Ovary (tissue), 9 donors: ENCODE results near the gene NFKBIZ. TPM values are rescaled to one million over a fixed set of nuclear protein-coding genes. Genes with fewer than 3 reads are reported as not detected.

Experiments used
- DNase-seq, 5 donors: peaks; one replicate each; pipeline ENCODE4 v3.0.0-alpha.2; 2019 to 2020
- H3K27ac ChIP-seq, 2 donors: fragments of 200-600 bp; one replicate each; pipeline versions ENCODE4 v1.5.1 to v1.8.0; 2019 to 2022
- H3K27me3 ChIP-seq: fragments of 200-600 bp; one replicate; pipeline ENCODE4 v1.8.0; 2022
- H3K36me3 ChIP-seq: fragments of 200-600 bp; sonication (generic); one replicate; pipeline ENCODE4 v1.5.1; 2019
- H3K4me1 ChIP-seq: one replicate; pipeline ENCODE4 v1.8.1; 2013; ENCODE audit warnings: mild to moderate bottlenecking, moderate library complexity; ENCODE audit not compliant: insufficient read depth
- H3K4me3 ChIP-seq: fragments of 200-600 bp; sonication (generic); one replicate; pipeline ENCODE4 v1.5.1; 2017
- H3K9me3 ChIP-seq, 2 donors: fragments of 200-600 bp in 1 of 2; sonication (generic) in 1 of 2; one replicate each; pipeline versions ENCODE4 v1.5.1 to v1.8.1; 2013 to 2019; ENCODE audit warnings: mild to moderate bottlenecking in 1 of 2, moderate library complexity in 1 of 2
- EP300 ChIP-seq: sonication (generic); formaldehyde crosslinking; IDR thresholded peaks from one replicate; pipeline ENCODE4 v1.6.1; 2017; ENCODE audit warnings: antibody characterized with exemption
- POLR2A ChIP-seq: fragments of 450-650 bp; IDR thresholded peaks from one replicate; pipeline ENCODE4 v1.6.1; 2017; ENCODE audit warnings: antibody characterized with exemption, mild to moderate bottlenecking, moderate library complexity
- WGBS, 3 donors: extraction: QIAGEN DNeasy Blood & Tissue Kit in 1 of 3; methylation state at CpG; one replicate each; pipeline versions ENCODE4 v1.1.5 to v1.1.7; 2013 to 2017; 5-methylcytosine and 5-hydroxymethylcytosine counted together
- intact Hi-C, 4 donors: fragments of 100-400 bp; cut with DNase I; formaldehyde crosslinking; loops; one replicate each; pipeline versions ENCODE4 v1.11.0 to v1.15.1; 2022 to 2023
- polyA plus RNA-seq, 2 donors: library from polyadenylated mRNA; stranded (reverse); fragments of 200-250 nt in 1 of 2; fragments of 350-450 nt in 1 of 2; fragmentation: Illumina TruSeq in 1 of 2; extraction: RNeasy Lipid Tissue Mini Kit (QIAGEN cat#74804) in 1 of 2; gene quantifications; one replicate each; pipeline ENCODE4 v1.2.3, GENCODE V29; 2013 to 2014
- total RNA-seq, 7 donors: library from RNA; depleted of rRNA in 2 of 7; stranded (reverse); fragments of >200 nt in 2 of 7; fragmentation: NEBNext Ultra II Directional in 3 of 7; extraction: Animal tissue kit (Norgen Biotek cat#: 25700) in 3 of 7; gene quantifications; one replicate each; pipeline versions ENCODE4 v1.1.0 to v1.2.4, GENCODE V29; 2016 to 2023
- TF ChIP-seq, protein P1 (sequence below), 3 donors: fragments of 450-650 bp in 2 of 3; fragments of 200-600 bp in 1 of 3; IDR thresholded peaks; one replicate each; pipeline versions ENCODE4 v1.5.1 to v1.8.0; 2016 to 2022; ENCODE audit warnings: antibody characterized with exemption in 3 of 3, mild to moderate bottlenecking in 1 of 3
- donor health status: DM: no; HTN: no; CAD: no; lungs with moderate emphysema.
- donor health status: DM: no; HTN: no; CAD: no.
- donor health status: Bipolar disorder and iron deficiency.
- donor health status: DM: yes; HTN: yes; CAD: no.
- donor health status: DM: no; HTN: no; CAD: no.
- donor health status: DM: yes; HTN: yes; CAD: no.

The NFKBIZ gene
- total and polyA plus RNA-seq, 9 donors: 7.5 to 194 (median 42.0) TPM

DNA sequence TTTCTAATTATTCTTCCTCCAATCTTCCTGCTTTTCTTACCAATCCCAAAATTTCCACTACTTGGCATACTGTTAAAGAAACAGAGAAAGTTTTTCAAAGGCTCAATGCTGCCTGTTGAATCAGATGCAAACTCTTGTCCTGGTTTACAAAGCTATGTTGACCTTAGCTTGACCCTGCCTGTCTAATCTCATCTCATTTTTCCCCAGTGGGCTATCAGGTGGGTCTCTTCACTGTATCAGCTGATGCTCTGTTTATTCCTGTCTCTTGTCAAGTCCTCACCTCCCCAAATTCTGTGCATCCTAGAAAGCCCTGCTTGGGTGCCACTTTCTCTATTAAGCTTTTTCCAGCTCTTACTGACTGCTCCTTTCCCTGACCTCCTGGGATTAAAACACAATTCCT is 18.2 kb downstream of the NFKBIZ start:
- H3K27ac ChIP-seq: no peak overlapping the region
- H3K9me3 ChIP-seq: no peaks in the 10 kb centered on the region
- no peaks in the 10 kb centered on the region for H3K36me3 ChIP-seq
- TF ChIP-seq, protein P1, sequence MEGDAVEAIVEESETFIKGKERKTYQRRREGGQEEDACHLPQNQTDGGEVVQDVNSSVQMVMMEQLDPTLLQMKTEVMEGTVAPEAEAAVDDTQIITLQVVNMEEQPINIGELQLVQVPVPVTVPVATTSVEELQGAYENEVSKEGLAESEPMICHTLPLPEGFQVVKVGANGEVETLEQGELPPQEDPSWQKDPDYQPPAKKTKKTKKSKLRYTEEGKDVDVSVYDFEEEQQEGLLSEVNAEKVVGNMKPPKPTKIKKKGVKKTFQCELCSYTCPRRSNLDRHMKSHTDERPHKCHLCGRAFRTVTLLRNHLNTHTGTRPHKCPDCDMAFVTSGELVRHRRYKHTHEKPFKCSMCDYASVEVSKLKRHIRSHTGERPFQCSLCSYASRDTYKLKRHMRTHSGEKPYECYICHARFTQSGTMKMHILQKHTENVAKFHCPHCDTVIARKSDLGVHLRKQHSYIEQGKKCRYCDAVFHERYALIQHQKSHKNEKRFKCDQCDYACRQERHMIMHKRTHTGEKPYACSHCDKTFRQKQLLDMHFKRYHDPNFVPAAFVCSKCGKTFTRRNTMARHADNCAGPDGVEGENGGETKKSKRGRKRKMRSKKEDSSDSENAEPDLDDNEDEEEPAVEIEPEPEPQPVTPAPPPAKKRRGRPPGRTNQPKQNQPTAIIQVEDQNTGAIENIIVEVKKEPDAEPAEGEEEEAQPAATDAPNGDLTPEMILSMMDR (IDR thresholded peaks at IDR 0.05): no peak
- TF ChIP-seq EP300 (no peak), POLR2A (no peak)
- intact Hi-C loops: loop anchor here in 1 of 4 donors (10.0 kb wide), 1 partner anchor 403 kb away; no protein-coding TSS in a partner anchor
- H3K4me3 ChIP-seq: no peak overlapping the region
- DNase-seq: no peak
- H3K4me1 ChIP-seq: no peaks in the 10 kb centered on the region
- H3K27me3 ChIP-seq: no peaks in the 10 kb centered on the region

DNA sequence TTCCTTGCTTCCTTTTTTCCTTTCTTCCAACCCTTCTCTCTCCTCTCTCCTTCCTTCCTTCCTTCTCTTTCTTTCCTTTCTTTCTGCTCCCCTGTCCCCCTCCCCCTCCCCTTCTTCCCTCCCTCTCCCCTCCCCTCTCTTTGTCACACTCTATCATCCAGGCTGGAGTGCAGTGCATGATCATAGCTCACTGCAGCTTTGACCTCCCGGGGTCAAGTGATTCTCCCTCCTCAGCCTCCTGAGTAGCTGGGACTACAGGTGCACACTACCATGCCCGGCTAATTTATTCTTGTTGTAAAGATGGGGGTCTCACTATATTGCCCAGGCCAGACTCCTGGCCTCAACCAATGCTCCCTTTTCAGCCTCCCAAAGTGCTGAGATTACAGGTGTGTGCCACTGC is 18.7 kb downstream of the NFKBIZ start:
- no peaks in the 10 kb centered on the region for H3K27me3 ChIP-seq
- DNase-seq: no peak
- WGBS, 3 donors: 89 to 95% (median 91%) methylated on average over 2 of the region's 2 CpGs
- no peak overlapping the region for H3K27ac ChIP-seq
- H3K4me3 ChIP-seq: no peak overlapping the region
- intact Hi-C loops: loop anchor here in 1 of 4 donors (10.0 kb wide), 1 partner anchor 403 kb away; no protein-coding TSS in a partner anchor
- TF ChIP-seq EP300: no peak
- TF ChIP-seq POLR2A: no peak
- TF ChIP-seq, protein P1 (IDR thresholded peaks at IDR 0.05): no peak
- no peaks in the 10 kb centered on the region for H3K9me3 ChIP-seq
- H3K36me3 ChIP-seq: no peaks in the 10 kb centered on the region
- H3K4me1 ChIP-seq: no peaks in the 10 kb centered on the region

DNA sequence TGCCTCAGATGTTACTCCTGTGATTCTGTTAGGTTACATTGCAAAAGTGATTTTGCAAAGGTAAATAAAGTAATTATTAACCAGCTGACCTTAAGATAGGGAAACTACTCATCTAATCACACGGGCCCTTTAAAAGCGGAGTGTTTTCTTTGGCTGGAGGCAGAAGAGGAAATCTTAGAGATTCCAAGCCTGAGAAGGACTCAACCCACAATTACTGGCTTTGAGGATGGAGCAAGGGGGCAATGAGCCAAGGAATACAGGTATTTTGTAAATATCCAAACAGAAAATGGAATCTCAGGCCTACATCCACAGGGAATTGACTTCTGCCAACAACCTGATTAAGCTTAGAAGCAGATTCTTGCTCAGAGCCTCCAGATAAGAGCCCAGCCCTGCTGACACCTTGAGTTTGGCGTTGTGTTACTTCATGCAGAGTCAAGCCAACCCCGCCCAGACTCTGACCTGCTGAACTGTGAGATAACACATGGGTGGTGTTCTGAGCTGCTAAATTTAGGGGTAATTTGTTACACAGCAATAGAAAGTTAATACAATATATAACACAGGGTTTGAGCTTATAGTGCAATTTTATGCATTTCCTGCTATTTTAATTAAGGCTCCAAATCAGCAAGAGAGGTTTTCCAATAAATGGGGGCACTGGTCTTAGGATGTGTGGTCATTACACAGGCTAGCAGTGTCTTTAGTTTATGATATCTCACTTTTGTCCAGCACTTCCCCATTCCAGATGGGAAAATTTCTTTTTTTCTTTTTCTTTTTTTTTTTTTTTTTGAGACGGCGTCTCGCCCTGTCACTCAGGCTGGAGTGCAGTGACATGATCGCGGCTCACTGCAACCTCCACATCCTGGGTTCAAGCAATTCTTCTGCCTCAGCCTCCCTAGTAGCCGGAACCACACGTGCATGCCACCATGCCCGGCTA is 19.5 kb downstream of the NFKBIZ start:
- no peaks in the 10 kb centered on the region for H3K36me3 ChIP-seq
- no peaks in the 10 kb centered on the region for H3K9me3 ChIP-seq
- H3K27ac ChIP-seq: no peak overlapping the region
- DNase-seq: no peak
- intact Hi-C loops: loop anchor here in 1 of 4 donors (10.0 kb wide), 1 partner anchor 404 kb away; no protein-coding TSS in a partner anchor
- no peaks in the 10 kb centered on the region for H3K27me3 ChIP-seq
- 85 to 91% (median 87%) methylated on average over 12 of the region's 12 CpGs for WGBS, 3 donors
- no peaks in the 10 kb centered on the region for H3K4me1 ChIP-seq
- TF ChIP-seq, protein P1 (IDR thresholded peaks at IDR 0.05): no peak
- H3K4me3 ChIP-seq: no peak overlapping the region

DNA sequence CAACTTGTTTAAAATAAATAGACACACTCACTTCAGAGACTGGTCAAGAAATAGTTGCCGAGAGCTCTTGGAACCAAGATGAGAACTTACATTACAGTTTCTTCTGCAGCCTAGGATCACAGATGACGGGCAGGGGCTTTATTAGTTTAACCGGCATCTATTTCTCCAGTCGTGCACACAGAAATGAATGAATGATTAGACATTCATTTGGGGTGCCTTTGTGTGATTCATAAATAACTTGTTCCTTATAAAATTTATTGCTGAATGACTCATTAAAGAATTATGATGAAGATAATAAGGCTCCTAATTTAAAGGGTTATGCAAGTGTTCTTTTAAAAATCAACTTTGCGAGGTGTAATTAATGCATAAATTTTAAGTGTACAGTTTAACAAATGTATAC is 20.8 kb downstream of the NFKBIZ start:
- no peak for DNase-seq
- TF ChIP-seq POLR2A (no peak), EP300 (no peak)
- TF ChIP-seq, protein P1 (IDR thresholded peaks at IDR 0.05): no peak
- intact Hi-C loops: no loop called here
- Histone ChIP-seq H3K36me3 (no peaks in the 10 kb centered on the region), H3K27me3 (no peaks in the 10 kb centered on the region), H3K27ac (no peak overlapping the region), H3K4me1 (no peaks in the 10 kb centered on the region), H3K4me3 (no peak overlapping the region), H3K9me3 (no peaks in the 10 kb centered on the region)
- WGBS, 3 donors: 79 to 82% (median 81%) methylated on average over 5 of the region's 5 CpGs
